Loucy (cell line): Measurements from ENCODE around the gene LRRC4B.

Experiments
- H2AFZ ChIP-seq: fragments of 200-600 bp; sonication (generic); 2 replicates; pipeline ENCODE4 v1.6.0; 2016; ENCODE audit warnings: antibody characterized with exemption, mild to moderate bottlenecking, low read length, moderate library complexity
- H3F3A ChIP-seq: fragments of 200-600 bp; 2 replicates; pipeline ENCODE4 v1.6.0; 2016; ENCODE audit warnings: antibody characterized with exemption, low read depth, mild to moderate bottlenecking
- H3K27me3 ChIP-seq: fragments of 200-600 bp; sonication (generic); 2 replicates; pipeline ENCODE4 v1.6.1; 2014; ENCODE audit warnings: low read length, mild to moderate bottlenecking; ENCODE audit not compliant: insufficient read depth, poor library complexity, severe bottlenecking
- H3K36me3 ChIP-seq: fragments of 200-600 bp; sonication (generic); 2 replicates; pipeline ENCODE4 v1.6.1; 2016; ENCODE audit warnings: low read length; ENCODE audit not compliant: insufficient read depth
- H3K4me1 ChIP-seq: fragments of 200-600 bp; sonication (generic); 2 replicates; pipeline ENCODE4 v1.5.1; 2014; ENCODE audit warnings: low read length, mild to moderate bottlenecking; ENCODE audit not compliant: insufficient read depth, poor library complexity, severe bottlenecking
- H3K4me2 ChIP-seq: fragments of 200-600 bp; sonication (generic); 2 replicates; pipeline ENCODE4 v1.6.0; 2014; ENCODE audit warnings: antibody characterized with exemption, low read length, low read depth, mild to moderate bottlenecking; ENCODE audit not compliant: poor library complexity, severe bottlenecking
- H3K4me3 ChIP-seq: fragments of 200-600 bp; sonication (generic); 2 replicates; pipeline ENCODE4 v1.5.1; 2014; ENCODE audit warnings: low read length, mild to moderate bottlenecking, mixed read lengths; ENCODE audit not compliant: poor library complexity, severe bottlenecking
- H3K79me2 ChIP-seq: fragments of 200-600 bp; sonication (generic); 2 replicates; pipeline ENCODE4 v1.6.1; 2014; ENCODE audit warnings: low read length; ENCODE audit not compliant: insufficient read depth
- H3K9ac ChIP-seq: fragments of 200-600 bp; sonication (generic); 2 replicates; pipeline ENCODE4 v1.6.0; 2014; ENCODE audit warnings: mild to moderate bottlenecking, low read depth, low read length, moderate library complexity; ENCODE audit not compliant: poor library complexity, severe bottlenecking
- H3K9me2 ChIP-seq: fragments of 200-600 bp; sonication (generic); replicated peaks from 2 replicates; pipeline ENCODE4 v1.6.1; 2016; ENCODE audit warnings: low read depth, low read length, mixed read lengths
- H3K9me3 ChIP-seq: fragments of 200-600 bp; sonication (generic); 2 replicates; pipeline ENCODE4 v1.6.1; 2014; ENCODE audit warnings: mild to moderate bottlenecking, antibody characterized with exemption, low read length, low read depth; ENCODE audit not compliant: insufficient read depth
- H4K20me1 ChIP-seq: fragments of 200-600 bp; sonication (generic); 2 replicates; pipeline ENCODE4 v1.6.0; 2014; ENCODE audit warnings: antibody characterized with exemption, low read length, mild to moderate bottlenecking; ENCODE audit not compliant: insufficient read depth, poor library complexity, severe bottlenecking
- EZH2phosphoT487 ChIP-seq: fragments of 200-600 bp; IDR thresholded peaks from 2 replicates; pipeline ENCODE4 v1.6.1; 2018; ENCODE audit warnings: antibody characterized with exemption, mild to moderate bottlenecking, moderate library complexity, borderline replicate concordance
- TF ChIP-seq, protein P1 (sequence below): fragments of 200-600 bp; sonication (generic); conservative IDR thresholded peaks from 2 replicates; pipeline ENCODE4 v1.5.1; 2014; ENCODE audit warnings: mild to moderate bottlenecking, antibody characterized with exemption, low read length

LRRC4B gene

DNA sequence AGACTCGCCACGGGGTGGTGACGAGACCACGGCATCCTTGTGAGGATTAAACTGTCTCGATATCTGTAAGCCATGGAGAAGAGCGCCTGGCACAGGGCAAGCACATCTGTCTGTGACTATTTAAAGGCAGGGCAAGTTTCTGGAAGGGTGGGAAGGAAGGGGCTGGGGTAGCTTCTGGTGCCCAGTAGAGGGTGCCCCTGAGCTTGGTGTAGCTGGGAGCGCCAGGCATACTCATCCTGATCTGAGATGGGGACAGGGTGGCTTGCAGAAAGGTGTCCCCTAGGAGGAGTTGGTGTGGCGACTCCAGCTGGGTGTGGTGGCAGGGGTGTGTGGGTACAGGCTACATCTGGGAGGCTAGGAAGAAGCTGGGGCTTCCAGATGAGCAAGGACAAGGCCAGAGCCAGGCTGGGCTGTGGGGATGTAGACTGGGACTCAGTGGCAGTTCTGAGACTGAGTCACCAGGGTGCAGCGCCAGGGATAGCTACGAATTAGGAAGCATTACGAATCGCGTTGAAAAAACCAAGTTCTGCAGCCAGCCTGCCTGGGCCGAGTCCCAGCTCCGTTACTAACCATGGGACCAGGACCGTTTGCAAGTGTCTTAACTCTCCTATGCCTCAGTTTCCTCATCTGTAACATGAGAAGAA is 31.5 kb downstream of the LRRC4B start:
- Histone ChIP-seq H2AFZ (no peak overlapping the region), H3K4me2 (no peak overlapping the region), H3K9ac (no peak overlapping the region), H4K20me1 (no peaks in the 10 kb centered on the region), H3K79me2 (no peaks in the 10 kb centered on the region), H3K4me1 (no peaks in the 10 kb centered on the region), H3K9me2 (no peaks in the 10 kb centered on the region), H3K4me3 (no peak overlapping the region), H3F3A (no peaks in the 10 kb centered on the region), H3K9me3 (peaks cover 4% of the 10 kb centered on the region; the same call in 1 of the 2 replicates), H3K27me3 (no peaks in the 10 kb centered on the region), H3K36me3 (no peaks in the 10 kb centered on the region)
- no peak for TF ChIP-seq EZH2phosphoT487
- TF ChIP-seq, protein P1, sequence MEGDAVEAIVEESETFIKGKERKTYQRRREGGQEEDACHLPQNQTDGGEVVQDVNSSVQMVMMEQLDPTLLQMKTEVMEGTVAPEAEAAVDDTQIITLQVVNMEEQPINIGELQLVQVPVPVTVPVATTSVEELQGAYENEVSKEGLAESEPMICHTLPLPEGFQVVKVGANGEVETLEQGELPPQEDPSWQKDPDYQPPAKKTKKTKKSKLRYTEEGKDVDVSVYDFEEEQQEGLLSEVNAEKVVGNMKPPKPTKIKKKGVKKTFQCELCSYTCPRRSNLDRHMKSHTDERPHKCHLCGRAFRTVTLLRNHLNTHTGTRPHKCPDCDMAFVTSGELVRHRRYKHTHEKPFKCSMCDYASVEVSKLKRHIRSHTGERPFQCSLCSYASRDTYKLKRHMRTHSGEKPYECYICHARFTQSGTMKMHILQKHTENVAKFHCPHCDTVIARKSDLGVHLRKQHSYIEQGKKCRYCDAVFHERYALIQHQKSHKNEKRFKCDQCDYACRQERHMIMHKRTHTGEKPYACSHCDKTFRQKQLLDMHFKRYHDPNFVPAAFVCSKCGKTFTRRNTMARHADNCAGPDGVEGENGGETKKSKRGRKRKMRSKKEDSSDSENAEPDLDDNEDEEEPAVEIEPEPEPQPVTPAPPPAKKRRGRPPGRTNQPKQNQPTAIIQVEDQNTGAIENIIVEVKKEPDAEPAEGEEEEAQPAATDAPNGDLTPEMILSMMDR, result 0 out of 2 replicates have a peak, but pooled peaks have one; percentile 14

DNA sequence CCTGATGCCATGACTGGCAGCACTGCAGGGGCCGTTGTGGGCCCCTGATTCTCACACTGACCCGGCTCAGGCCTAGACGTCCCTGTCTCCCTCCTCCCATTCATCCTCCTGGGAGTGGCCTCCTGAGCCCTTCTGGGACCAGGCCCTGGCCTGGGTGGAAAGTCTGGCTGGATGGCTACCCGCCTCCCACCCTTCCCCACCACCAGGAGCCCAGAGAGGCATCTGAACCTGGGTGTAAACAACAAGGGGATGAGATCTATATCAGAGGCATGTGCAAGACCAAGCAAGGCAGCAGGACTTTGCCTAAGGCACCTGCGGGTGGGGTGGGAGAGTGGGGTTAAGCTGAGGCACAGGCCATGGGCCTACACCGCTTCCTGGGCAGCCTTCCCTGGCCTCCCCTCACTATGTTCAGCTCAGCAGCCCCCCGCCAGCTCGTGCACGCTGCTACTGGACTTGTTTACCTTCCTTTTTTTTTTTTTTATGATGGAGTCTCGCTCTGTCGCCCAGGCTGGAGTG is 32.5 kb downstream of the LRRC4B start:
- no peak overlapping the region for H2AFZ ChIP-seq
- H3K4me2 ChIP-seq, result no peak overlapping the region
- H3K9ac ChIP-seq, result no peak overlapping the region
- H3K4me3 ChIP-seq, result no peak overlapping the region
- no peaks in the 10 kb centered on the region for H4K20me1 ChIP-seq
- peaks cover 4% of the 10 kb centered on the region; the same call in 1 of the 2 replicates for H3K9me3 ChIP-seq
- TF ChIP-seq, protein P1, result no peak
- TF ChIP-seq EZH2phosphoT487, result no peak
- H3K36me3 ChIP-seq, result no peaks in the 10 kb centered on the region
- no peaks in the 10 kb centered on the region for H3K27me3 ChIP-seq
- no peaks in the 10 kb centered on the region for H3F3A ChIP-seq
- no peaks in the 10 kb centered on the region for H3K4me1 ChIP-seq
- no peaks in the 10 kb centered on the region for H3K79me2 ChIP-seq
- no peaks in the 10 kb centered on the region for H3K9me2 ChIP-seq

DNA sequence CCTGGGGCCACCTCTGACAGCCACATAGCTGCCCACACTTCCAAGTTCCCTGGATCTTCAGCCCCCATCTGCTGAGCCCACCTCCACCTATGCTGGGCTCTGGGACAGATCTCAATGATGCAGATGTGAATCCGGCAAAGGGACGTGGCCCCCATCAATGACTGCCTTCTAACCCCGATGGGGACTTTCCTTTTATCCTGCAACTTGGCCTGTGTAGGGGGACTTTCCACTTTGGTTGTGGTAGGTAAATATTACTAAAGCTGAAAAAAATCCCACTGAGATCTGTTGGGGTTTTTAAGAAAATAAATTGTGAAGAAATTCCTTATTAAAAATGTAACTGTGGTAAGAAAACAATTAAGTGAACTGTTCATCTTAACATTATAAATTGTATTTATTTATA is 33.8 kb downstream of the LRRC4B start:
- H4K20me1 ChIP-seq, result no peaks in the 10 kb centered on the region
- H2AFZ ChIP-seq, result no peak overlapping the region
- H3K27me3 ChIP-seq, result no peaks in the 10 kb centered on the region
- TF ChIP-seq EZH2phosphoT487, result no peak
- TF ChIP-seq, protein P1, result no peak
- no peak overlapping the region for H3K9ac ChIP-seq
- no peak overlapping the region for H3K4me3 ChIP-seq
- peaks cover 4% of the 10 kb centered on the region; the same call in 1 of the 2 replicates for H3K9me3 ChIP-seq
- no peaks in the 10 kb centered on the region for H3K36me3 ChIP-seq
- no peaks in the 10 kb centered on the region for H3K79me2 ChIP-seq
- no peaks in the 10 kb centered on the region for H3K9me2 ChIP-seq
- no peaks in the 10 kb centered on the region for H3F3A ChIP-seq
- H3K4me1 ChIP-seq, result no peaks in the 10 kb centered on the region
- H3K4me2 ChIP-seq, result no peak overlapping the region
